Superior temporal gyrus (tissue), 1 donor: Measurements from ENCODE around the gene MARCOL.
"Not testable (repeated sequence)": the region's sequence is repeated elsewhere in the genome, so short reads cannot be mapped to it uniquely, and the experiment has no call there.

Experiments
- DNase-seq: peaks from one replicate; pipeline ENCODE4 v3.0.0-alpha.2; 2016; ENCODE audit errors: extremely low spot score

The MARCOL gene

DNA sequence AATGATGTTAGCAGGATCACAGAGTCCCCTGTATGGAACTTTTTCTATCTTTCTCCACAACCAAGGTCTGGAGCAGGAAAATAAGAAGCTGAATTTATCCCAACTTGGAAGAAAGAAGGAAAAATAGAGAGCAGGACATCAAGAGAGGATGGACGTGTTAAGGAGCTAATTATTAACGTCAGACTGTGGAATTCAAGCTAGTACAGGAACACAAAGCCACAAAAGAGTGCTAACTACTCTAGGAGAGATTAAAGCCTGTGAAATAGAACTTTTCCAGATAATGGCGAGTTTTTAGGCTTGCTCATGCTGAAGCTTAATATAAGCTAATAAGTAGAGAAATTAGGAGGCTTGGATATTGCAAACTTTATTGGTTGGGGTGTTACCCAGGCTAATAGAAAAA is 29.6 kb downstream of the MARCOL start:
- DNase-seq, result no peak

- DNase-seq, result no peak
Measured at GRCh38 chr5:148268566-148268965, 30.2 kb downstream of the MARCOL start, which contains the start of gene SPINK13. Gene SPINK13, plus strand, starts transcription at chr5:148268794. Its CDS starts 1,279 bp downstream, at chr5:148270073.

DNA sequence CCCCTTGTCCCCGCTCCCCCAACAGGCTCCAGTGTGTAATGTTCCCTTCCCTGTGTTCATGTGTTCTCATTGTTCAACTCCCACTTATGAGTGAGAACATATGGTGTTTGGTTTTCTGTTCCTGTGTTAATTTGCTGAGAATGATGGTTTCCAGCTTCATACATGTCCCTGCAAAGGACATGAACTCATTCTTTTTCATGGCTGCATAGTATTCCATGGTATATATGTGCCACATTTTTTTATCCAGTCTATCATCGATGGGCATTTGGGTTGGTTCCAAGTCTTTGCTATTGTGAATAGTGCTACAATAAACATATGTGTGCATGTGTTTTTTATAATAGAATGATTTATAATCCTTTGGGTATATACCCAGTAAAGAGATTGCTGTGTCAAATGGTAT is 36.8 kb downstream of the MARCOL start:
- not testable (repeated sequence) for DNase-seq

- DNase-seq, result not testable (repeated sequence)
Measured at GRCh38 chr5:148280893-148281292, 42.6 kb downstream of the MARCOL start.

GRCh38 chr5:148281336-148281735 is 43.0 kb downstream of the MARCOL start:
- DNase-seq, result not testable (repeated sequence)

DNA sequence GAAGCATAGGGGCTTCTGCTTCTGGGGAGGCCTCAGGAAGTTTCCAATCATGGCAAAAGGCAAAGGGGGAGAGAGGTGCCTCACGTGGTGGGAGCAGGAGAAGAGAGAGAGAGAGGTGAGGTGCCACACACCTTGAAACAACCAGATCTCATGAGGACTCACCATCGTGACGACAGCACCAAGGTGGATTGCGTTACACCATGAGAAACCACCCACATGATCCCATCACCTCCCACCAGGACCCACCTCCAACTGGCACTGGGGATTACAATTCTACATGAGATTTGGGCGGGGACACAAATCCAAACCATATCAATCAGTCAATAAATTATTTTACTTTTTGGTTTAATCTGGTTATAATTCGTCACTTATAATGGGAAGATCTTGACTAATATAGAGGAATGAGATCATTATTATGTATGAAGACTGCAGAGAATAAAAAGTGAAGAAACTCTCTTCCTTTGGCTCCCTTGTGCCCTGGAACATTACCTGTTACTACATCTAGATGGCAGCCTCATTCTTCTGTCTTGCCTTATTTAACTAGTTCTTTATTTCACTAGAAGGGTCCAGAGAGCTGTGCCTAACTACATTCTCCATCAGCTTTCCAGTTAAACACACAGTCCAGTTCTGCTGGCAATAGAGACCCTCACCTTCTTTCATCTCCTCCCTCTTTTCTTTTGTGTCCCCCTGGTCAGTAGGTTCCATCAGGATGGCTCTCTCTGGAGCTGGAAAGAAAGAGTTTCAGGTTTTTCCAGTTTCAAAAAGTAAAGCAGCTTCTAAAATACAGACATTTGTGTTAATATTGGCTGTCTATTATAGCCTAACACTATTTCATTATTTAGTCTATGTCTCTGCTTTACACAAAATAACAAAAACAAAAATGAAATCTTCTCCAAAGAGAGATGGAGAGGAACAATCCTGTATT is 52.2 kb downstream of the MARCOL start:
- peak; percentile 43 for DNase-seq
